Measurements from ENCODE around the gene RASSF8.

RASSF8 gene

DNA sequence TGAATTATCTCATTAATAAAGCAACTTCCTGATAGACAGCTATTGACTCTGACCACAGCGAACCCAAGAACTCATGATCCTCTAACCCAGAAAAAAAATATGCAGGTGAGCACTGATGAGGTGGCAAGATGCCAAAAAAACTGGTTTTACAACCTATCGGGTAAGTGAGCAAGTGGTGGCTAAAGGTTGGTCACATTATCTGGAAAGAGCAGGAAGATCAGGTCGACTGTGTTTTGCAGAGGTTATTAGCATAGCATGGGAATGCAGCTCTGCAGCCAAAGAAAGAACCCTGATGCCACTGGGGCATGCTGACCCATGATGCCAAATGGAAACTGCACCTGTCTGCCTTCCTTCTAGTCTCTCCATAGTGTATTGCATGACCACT is 142.9 kb downstream of the RASSF8 start:
- TF ChIP-seq EZH2 (optimal IDR thresholded peaks at IDR 0.05; ENCODE audit: low read depth, low read length) (no peak), CTCF (IDR thresholded peaks at IDR 0.05; ENCODE audit: low read length) (no peak), EZH2phosphoT487 (IDR thresholded peaks at IDR 0.05; ENCODE audit: low read length) (no peak)
- no peak overlapping the region for H3K4me3 ChIP-seq (ENCODE audit: low read length)
- no peaks in the 10 kb centered on the region for H3K9me3 ChIP-seq (replicated peaks; ENCODE audit: insufficient read depth, low read length)
- H2AFZ ChIP-seq (ENCODE audit: low read length) = no peak overlapping the region
- H3F3A ChIP-seq (ENCODE audit: insufficient read depth, low read length) = no peaks in the 10 kb centered on the region
- H3K9ac ChIP-seq (ENCODE audit: low read length) = no peak overlapping the region
- no peak overlapping the region for H3K27ac ChIP-seq (ENCODE audit: low read length)
- no peaks in the 10 kb centered on the region for H3K79me2 ChIP-seq (ENCODE audit: low read length)
- peak; percentile 30 for DNase-seq
- H3K36me3 ChIP-seq (replicated peaks; ENCODE audit: insufficient read depth, low read length) = no peaks in the 10 kb centered on the region
- H4K20me1 ChIP-seq (ENCODE audit: insufficient read depth, low read length) = no peaks in the 10 kb centered on the region
- H3K9me2 ChIP-seq (replicated peaks; ENCODE audit: insufficient read depth, low read length) = no peaks in the 10 kb centered on the region
- no peaks in the 10 kb centered on the region for H3K27me3 ChIP-seq (replicated peaks; ENCODE audit: insufficient read depth, low read length)
- H3K4me2 ChIP-seq (ENCODE audit: low read depth, low read length) = no peak overlapping the region
- H3K4me1 ChIP-seq (ENCODE audit: low read length) = peaks cover 11% of the 10 kb centered on the region; the same call in 1 of the 2 replicates

DNA sequence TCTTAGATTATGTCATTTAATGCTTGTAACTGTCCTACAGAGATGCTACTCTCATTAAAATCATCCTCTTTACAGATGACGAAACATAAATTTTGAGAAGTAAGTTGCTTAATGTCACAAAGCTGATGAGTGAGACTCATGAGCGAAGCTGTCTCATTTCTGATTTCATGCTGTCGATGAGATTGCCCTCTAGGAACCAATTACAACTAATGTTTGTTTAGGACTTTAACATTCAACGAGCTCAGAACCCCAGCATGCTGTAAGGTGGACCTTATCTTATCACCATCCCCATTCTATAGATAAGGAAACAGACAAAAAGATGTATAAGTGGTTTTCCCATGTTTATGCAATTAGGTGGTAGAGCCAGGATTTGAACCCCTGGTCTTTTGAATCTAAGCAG is 143.3 kb downstream of the RASSF8 start:
- no peaks in the 10 kb centered on the region for H3K9me2 ChIP-seq (replicated peaks; ENCODE audit: insufficient read depth, low read length)
- no peak overlapping the region for H3K4me3 ChIP-seq (ENCODE audit: low read length)
- H4K20me1 ChIP-seq (ENCODE audit: insufficient read depth, low read length) = no peaks in the 10 kb centered on the region
- no peaks in the 10 kb centered on the region for H3F3A ChIP-seq (ENCODE audit: insufficient read depth, low read length)
- H3K4me2 ChIP-seq (ENCODE audit: low read depth, low read length) = no peak overlapping the region
- peaks cover 10% of the 10 kb centered on the region; the same call in 1 of the 2 replicates for H3K4me1 ChIP-seq (ENCODE audit: low read length)
- H3K79me2 ChIP-seq (ENCODE audit: low read length) = no peaks in the 10 kb centered on the region
- TF ChIP-seq CTCF (IDR thresholded peaks at IDR 0.05; ENCODE audit: low read length) (no peak), EZH2phosphoT487 (IDR thresholded peaks at IDR 0.05; ENCODE audit: low read length) (no peak), EZH2 (optimal IDR thresholded peaks at IDR 0.05; ENCODE audit: low read depth, low read length) (no peak)
- no peak overlapping the region for H3K9ac ChIP-seq (ENCODE audit: low read length)
- H2AFZ ChIP-seq (ENCODE audit: low read length) = no peak overlapping the region
- DNase-seq = no peak
- H3K36me3 ChIP-seq (replicated peaks; ENCODE audit: insufficient read depth, low read length) = no peaks in the 10 kb centered on the region
- no peaks in the 10 kb centered on the region for H3K27me3 ChIP-seq (replicated peaks; ENCODE audit: insufficient read depth, low read length)
- no peak overlapping the region for H3K27ac ChIP-seq (ENCODE audit: low read length)
- H3K9me3 ChIP-seq (replicated peaks; ENCODE audit: insufficient read depth, low read length) = no peaks in the 10 kb centered on the region

GRCh38 chr12:26102953-26103352 is 144.5 kb downstream of the RASSF8 start:
- Histone ChIP-seq H3F3A (ENCODE audit: insufficient read depth, low read length) (no peaks in the 10 kb centered on the region), H3K4me1 (ENCODE audit: low read length) (0 out of 2 replicates have a peak, but pooled peaks cover under 1% of the 10 kb centered on the region)

More at GRCh38 chr12:26102953-26103352, 144.5 kb downstream of the RASSF8 start:
- Histone ChIP-seq H3K79me2 (ENCODE audit: low read length) (no peaks in the 10 kb centered on the region), H3K27me3 (replicated peaks; ENCODE audit: insufficient read depth, low read length) (no peaks in the 10 kb centered on the region), H3K4me3 (ENCODE audit: low read length) (no peak overlapping the region), H2AFZ (ENCODE audit: low read length) (no peak overlapping the region), H4K20me1 (ENCODE audit: insufficient read depth, low read length) (no peaks in the 10 kb centered on the region), H3K36me3 (replicated peaks; ENCODE audit: insufficient read depth, low read length) (no peaks in the 10 kb centered on the region), H3K9ac (ENCODE audit: low read length) (no peak overlapping the region), H3K9me2 (replicated peaks; ENCODE audit: insufficient read depth, low read length) (no peaks in the 10 kb centered on the region), H3K27ac (ENCODE audit: low read length) (no peak overlapping the region), H3K9me3 (replicated peaks; ENCODE audit: insufficient read depth, low read length) (no peaks in the 10 kb centered on the region), H3K4me2 (ENCODE audit: low read depth, low read length) (no peak overlapping the region)
- DNase-seq = no peak
- TF ChIP-seq EZH2 (optimal IDR thresholded peaks at IDR 0.05; ENCODE audit: low read depth, low read length) (no peak), CTCF (IDR thresholded peaks at IDR 0.05; ENCODE audit: low read length) (no peak), EZH2phosphoT487 (IDR thresholded peaks at IDR 0.05; ENCODE audit: low read length) (no peak)

Measured in MM.1S (cell line).